ENCODE results near the gene LRCH4. TPM values are rescaled to one million over a fixed set of nuclear protein-coding genes. Genes with fewer than 3 reads are reported as not detected.

LRCH4 gene
- total RNA-seq, 1 experiment from 2014 or later: 71.4 TPM

- intact Hi-C loops (cut with micrococcal nuclease; ENCODE audit: unreplicated experiment): no loop called here
- H3K4me3 Mint-ChIP-seq (ENCODE audit: unreplicated experiment): no peak overlapping the region
- no peaks in the 10 kb centered on the region for H3K9me3 Mint-ChIP-seq (ENCODE audit: unreplicated experiment)
- Histone ChIP-seq H3K4me3 (ENCODE audit: low read depth, low read length) (no peak overlapping the region), H3K4me1 (peaks cover 12% of the 10 kb centered on the region), H3K9me3 (no peaks in the 10 kb centered on the region), H3K36me3 (ENCODE audit: control insufficient read depth, insufficient read depth, low read length) (no peaks in the 10 kb centered on the region), H3K27me3 (replicated peaks; ENCODE audit: control insufficient read depth, insufficient read depth, low read length) (no peaks in the 10 kb centered on the region)
- TF ChIP-seq CTCF (IDR thresholded peaks at IDR 0.05; ENCODE audit: insufficient read depth in 1 of 2, low read depth in 1 of 2, low read length in 1 of 2, severe bottlenecking in 1 of 2, unreplicated experiment in 1 of 2): no peak
- CTCF ChIA-PET: no interaction called here
- H3K36me3 Mint-ChIP-seq (ENCODE audit: insufficient read depth, unreplicated experiment): peaks cover 6% of the 10 kb centered on the region
- POLR2A ChIA-PET: interaction anchor here (0.8 to 1.1 kb wide), 2 partner anchors 12 to 14 kb away, joined by 3 read pairs; partner anchors contain the start of genes FBXO24 and MOSPD3
- no peak overlapping the region for H3K27ac Mint-ChIP-seq (ENCODE audit: unreplicated experiment)
- BruUV-seq (replicated peaks): no TSS peak
- DNase-seq: no peak
- H3K4me1 Mint-ChIP-seq (ENCODE audit: low read depth, unreplicated experiment): no peaks in the 10 kb centered on the region
- H3K27me3 Mint-ChIP-seq (ENCODE audit: insufficient read depth, unreplicated experiment): no peaks in the 10 kb centered on the region
Observed at GRCh38 chr7:100598425-100598824, 12.5 kb upstream of the LRCH4 start.

DNA sequence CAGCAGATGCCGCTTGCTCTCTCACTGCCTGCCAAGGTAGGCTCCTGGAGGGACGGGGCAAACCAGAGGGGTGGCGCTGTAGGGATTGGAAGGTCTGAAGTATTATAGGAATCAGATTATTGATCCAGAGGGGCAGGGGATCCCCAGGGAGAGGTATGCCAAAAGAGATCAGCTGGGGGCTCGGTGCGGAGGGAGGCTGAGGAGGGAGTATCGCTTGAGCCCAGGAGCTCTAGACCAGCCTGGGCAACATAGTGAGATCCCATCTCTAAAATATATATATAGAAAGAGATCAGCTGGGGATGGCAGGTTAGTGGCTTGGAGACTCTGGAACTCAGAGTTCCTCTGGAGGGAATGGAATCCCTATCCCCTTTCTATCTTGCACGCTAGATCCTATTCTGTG, 9.3 kb upstream of the LRCH4 start:
- no peak for TF ChIP-seq CTCF (IDR thresholded peaks at IDR 0.05; ENCODE audit: insufficient read depth in 1 of 2, low read depth in 1 of 2, low read length in 1 of 2, severe bottlenecking in 1 of 2, unreplicated experiment in 1 of 2)
- Mint-ChIP-seq H3K4me3 (ENCODE audit: unreplicated experiment) (no peak overlapping the region), H3K4me1 (ENCODE audit: low read depth, unreplicated experiment) (no peaks in the 10 kb centered on the region), H3K9me3 (ENCODE audit: unreplicated experiment) (no peaks in the 10 kb centered on the region), H3K27me3 (ENCODE audit: insufficient read depth, unreplicated experiment) (no peaks in the 10 kb centered on the region), H3K27ac (ENCODE audit: unreplicated experiment) (no peak overlapping the region), H3K36me3 (ENCODE audit: insufficient read depth, unreplicated experiment) (peaks cover 15% of the 10 kb centered on the region)
- DNase-seq: no peak
- Histone ChIP-seq H3K9me3 (no peaks in the 10 kb centered on the region), H3K36me3 (ENCODE audit: control insufficient read depth, insufficient read depth, low read length) (no peaks in the 10 kb centered on the region), H3K4me3 (ENCODE audit: low read depth, low read length) (no peak overlapping the region), H3K27me3 (replicated peaks; ENCODE audit: control insufficient read depth, insufficient read depth, low read length) (no peaks in the 10 kb centered on the region), H3K4me1 (no peaks in the 10 kb centered on the region)
- no TSS peak for BruUV-seq (replicated peaks)
- POLR2A ChIA-PET: interaction anchor here (1.0 kb wide), 1 partner anchor 9 kb away, joined by 4 read pairs; the partner anchor contains the start of genes FBXO24 and LRCH4
- CTCF ChIA-PET: no interaction called here
- intact Hi-C loops (cut with micrococcal nuclease; ENCODE audit: unreplicated experiment): no loop called here

GRCh38 chr7:100591596-100591995, 5.7 kb upstream of the LRCH4 start:
- Histone ChIP-seq H3K27me3 (replicated peaks; ENCODE audit: control insufficient read depth, insufficient read depth, low read length) (no peaks in the 10 kb centered on the region), H3K36me3 (ENCODE audit: control insufficient read depth, insufficient read depth, low read length) (no peaks in the 10 kb centered on the region), H3K4me3 (ENCODE audit: low read depth, low read length) (no peak overlapping the region), H3K4me1 (no peaks in the 10 kb centered on the region), H3K9me3 (no peaks in the 10 kb centered on the region)
- Mint-ChIP-seq H3K36me3 (ENCODE audit: insufficient read depth, unreplicated experiment) (peaks cover 20% of the 10 kb centered on the region), H3K4me1 (ENCODE audit: low read depth, unreplicated experiment) (peaks cover 6% of the 10 kb centered on the region), H3K9me3 (ENCODE audit: unreplicated experiment) (no peaks in the 10 kb centered on the region), H3K27me3 (ENCODE audit: insufficient read depth, unreplicated experiment) (no peaks in the 10 kb centered on the region), H3K27ac (ENCODE audit: unreplicated experiment) (no peak overlapping the region), H3K4me3 (ENCODE audit: unreplicated experiment) (no peak overlapping the region)
- intact Hi-C loops (cut with micrococcal nuclease; ENCODE audit: unreplicated experiment): no loop called here
- BruUV-seq (replicated peaks): no TSS peak
- no peak for TF ChIP-seq CTCF (IDR thresholded peaks at IDR 0.05; ENCODE audit: insufficient read depth in 1 of 2, low read depth in 1 of 2, low read length in 1 of 2, severe bottlenecking in 1 of 2, unreplicated experiment in 1 of 2)
- POLR2A ChIA-PET: interaction anchor here (0.6 kb wide), 1 partner anchor 137 kb away, joined by 4 read pairs; no protein-coding TSS in a partner anchor
- CTCF ChIA-PET: no interaction called here
- no peak for DNase-seq
